Activated naive CD4-positive, alpha-beta T cell treated with anti-CD3 and anti-CD28 coated beads, Interleukin-2, amount 50 U/mL, for 16 hours (primary cell): Measurements from ENCODE around the gene PGAP1.

Experiments used
- DNase-seq: peaks from one replicate; pipeline ENCODE4 v3.0.0-alpha.2; 2020

Gene PGAP1

DNA sequence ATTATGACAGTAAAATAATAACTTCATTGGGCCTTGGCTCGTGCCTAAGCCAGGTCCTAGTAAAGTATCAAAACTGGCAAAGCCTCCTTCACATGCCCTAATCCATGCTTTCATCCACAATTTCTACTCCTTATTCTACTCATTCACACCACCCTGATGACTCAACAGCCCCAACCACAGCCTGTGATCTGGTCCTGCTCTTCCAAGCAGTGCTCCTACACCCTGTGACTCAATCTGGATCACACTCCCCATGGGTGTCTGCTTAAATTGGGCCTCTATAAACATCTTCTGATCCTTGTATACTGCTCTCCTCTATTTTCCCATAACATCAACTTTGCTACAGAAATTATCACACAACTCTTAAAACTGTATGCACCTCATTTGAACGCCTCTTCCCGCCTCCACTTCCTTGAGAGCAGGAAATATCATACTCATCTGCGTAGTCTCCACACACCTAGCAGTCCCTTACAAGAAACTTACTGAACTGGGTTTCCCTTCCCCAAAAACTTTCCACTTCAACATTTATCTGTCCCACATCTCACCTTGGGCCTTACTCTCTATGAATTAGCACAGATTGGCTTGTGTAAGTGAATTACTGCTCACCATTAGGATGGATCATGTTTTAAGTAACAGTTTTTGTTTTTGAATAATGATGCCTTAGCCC is 142.9 kb downstream of the PGAP1 start:
- DNase-seq = no peak
